IPS DF 19.7 (cell line): ENCODE data around the gene CFTR.
A peak's percentile ranks its signal among the peaks of the same experiment; 100 is the strongest.

Experiments
- DNase-seq: peaks from one replicate; pipeline ENCODE4 v3.0.0-alpha.2; 2013; ENCODE audit warnings: low read depth, low spot score

Gene CFTR

DNA sequence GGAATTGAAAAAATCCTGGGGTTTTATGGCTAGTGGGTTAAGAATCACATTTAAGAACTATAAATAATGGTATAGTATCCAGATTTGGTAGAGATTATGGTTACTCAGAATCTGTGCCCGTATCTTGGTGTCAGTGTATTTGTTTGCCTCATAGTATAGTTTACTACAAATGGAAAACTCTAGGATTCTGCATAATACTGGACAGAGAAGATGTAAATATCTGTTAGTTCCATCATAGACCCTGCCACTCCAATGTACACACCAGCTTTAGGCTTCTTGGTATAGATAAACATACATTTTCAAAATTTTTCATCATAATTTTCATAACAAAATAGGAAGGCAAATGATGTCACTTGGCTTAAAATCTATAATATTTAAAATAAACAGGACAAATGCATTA lies 108.1 kb downstream of the CFTR start:
- DNase-seq, result no peak

GRCh38 chr7:117588352-117588794 lies 108.5 kb downstream of the CFTR start:
- no peak for DNase-seq

DNA sequence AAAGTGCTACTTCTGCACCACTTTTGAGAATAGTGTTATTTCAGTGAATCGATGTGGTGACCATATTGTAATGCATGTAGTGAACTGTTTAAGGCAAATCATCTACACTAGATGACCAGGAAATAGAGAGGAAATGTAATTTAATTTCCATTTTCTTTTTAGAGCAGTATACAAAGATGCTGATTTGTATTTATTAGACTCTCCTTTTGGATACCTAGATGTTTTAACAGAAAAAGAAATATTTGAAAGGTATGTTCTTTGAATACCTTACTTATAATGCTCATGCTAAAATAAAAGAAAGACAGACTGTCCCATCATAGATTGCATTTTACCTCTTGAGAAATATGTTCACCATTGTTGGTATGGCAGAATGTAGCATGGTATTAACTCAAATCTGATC lies 110.4 kb downstream of the CFTR start:
- DNase-seq, result no peak

DNA sequence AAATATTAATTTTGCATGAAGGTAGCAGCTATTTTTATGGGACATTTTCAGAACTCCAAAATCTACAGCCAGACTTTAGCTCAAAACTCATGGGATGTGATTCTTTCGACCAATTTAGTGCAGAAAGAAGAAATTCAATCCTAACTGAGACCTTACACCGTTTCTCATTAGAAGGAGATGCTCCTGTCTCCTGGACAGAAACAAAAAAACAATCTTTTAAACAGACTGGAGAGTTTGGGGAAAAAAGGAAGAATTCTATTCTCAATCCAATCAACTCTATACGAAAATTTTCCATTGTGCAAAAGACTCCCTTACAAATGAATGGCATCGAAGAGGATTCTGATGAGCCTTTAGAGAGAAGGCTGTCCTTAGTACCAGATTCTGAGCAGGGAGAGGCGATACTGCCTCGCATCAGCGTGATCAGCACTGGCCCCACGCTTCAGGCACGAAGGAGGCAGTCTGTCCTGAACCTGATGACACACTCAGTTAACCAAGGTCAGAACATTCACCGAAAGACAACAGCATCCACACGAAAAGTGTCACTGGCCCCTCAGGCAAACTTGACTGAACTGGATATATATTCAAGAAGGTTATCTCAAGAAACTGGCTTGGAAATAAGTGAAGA lies 112.3 kb downstream of the CFTR start:
- DNase-seq, result no peak

- no peak for DNase-seq
Observed at GRCh38 chr7:117596134-117596533, 116.3 kb downstream of the CFTR start.

DNA sequence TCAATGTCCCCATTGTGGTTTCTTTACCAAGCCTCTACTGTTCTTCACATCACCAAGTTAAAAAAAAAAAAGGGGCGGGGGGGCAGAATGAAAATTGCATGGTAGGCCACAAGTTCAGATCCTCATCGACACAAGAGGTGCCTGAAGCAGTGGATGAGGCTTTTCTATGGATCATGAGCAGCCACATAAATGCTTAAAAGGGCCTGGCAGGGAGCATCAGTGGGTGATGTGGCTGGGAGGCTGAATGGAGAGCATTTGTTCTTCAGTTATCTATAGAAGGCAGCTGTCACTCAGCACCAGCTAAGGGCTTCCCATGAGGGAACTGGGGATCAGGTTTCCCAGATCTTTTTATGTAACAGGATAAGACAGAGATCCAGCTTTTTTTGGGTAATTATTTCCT lies 117.9 kb downstream of the CFTR start:
- DNase-seq, result no peak

- no peak for DNase-seq
Observed at GRCh38 chr7:117600911-117601310, 121.1 kb downstream of the CFTR start.

DNA sequence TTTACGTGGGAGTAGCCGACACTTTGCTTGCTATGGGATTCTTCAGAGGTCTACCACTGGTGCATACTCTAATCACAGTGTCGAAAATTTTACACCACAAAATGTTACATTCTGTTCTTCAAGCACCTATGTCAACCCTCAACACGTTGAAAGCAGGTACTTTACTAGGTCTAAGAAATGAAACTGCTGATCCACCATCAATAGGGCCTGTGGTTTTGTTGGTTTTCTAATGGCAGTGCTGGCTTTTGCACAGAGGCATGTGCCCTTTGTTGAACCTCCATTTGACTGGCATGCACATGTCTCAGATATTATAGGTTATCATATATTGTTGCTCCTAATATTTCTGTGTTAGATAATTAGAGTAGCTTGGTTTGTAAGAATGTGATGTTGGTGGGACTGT lies 123.8 kb downstream of the CFTR start:
- DNase-seq, result no peak

DNA sequence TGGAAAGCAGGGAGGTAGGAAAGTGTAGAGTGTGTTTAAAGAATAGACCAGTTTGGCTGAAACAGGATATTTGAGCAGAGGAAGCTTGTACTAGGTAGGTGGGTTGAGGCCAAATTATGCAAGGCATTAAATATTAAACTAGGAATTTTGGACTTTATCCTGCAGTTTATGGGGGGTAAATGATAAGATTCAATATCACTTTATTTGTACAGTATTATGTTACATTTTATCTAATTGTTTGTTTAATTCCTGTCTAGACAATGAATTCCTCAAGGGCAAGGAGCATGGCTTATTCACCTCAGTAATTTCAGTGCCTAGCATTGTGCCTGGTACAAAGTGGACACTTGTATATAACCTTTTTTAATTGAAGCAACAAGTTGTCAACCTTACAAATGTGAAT lies 125.9 kb downstream of the CFTR start:
- no peak for DNase-seq

- no peak for DNase-seq
Observed at GRCh38 chr7:117606132-117606531, 126.3 kb downstream of the CFTR start.

DNA sequence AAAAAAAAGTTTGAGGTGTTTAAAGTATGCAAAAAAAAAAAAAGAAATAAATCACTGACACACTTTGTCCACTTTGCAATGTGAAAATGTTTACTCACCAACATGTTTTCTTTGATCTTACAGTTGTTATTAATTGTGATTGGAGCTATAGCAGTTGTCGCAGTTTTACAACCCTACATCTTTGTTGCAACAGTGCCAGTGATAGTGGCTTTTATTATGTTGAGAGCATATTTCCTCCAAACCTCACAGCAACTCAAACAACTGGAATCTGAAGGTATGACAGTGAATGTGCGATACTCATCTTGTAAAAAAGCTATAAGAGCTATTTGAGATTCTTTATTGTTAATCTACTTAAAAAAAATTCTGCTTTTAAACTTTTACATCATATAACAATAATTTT lies 130.6 kb downstream of the CFTR start:
- no peak for DNase-seq

- no peak for DNase-seq
Observed at GRCh38 chr7:117612637-117613036, 132.8 kb downstream of the CFTR start.

GRCh38 chr7:117616694-117617093 lies 136.9 kb downstream of the CFTR start:
- DNase-seq, result no peak

GRCh38 chr7:117619681-117620080 lies 139.9 kb downstream of the CFTR start:
- DNase-seq, result no peak

- DNase-seq, result no peak
Observed at GRCh38 chr7:117621075-117621618, 141.3 kb downstream of the CFTR start.

GRCh38 chr7:117623606-117624005 lies 143.8 kb downstream of the CFTR start:
- DNase-seq, result no peak

- peak; percentile 2 for DNase-seq
Observed at GRCh38 chr7:117630501-117630900, 150.7 kb downstream of the CFTR start.

DNA sequence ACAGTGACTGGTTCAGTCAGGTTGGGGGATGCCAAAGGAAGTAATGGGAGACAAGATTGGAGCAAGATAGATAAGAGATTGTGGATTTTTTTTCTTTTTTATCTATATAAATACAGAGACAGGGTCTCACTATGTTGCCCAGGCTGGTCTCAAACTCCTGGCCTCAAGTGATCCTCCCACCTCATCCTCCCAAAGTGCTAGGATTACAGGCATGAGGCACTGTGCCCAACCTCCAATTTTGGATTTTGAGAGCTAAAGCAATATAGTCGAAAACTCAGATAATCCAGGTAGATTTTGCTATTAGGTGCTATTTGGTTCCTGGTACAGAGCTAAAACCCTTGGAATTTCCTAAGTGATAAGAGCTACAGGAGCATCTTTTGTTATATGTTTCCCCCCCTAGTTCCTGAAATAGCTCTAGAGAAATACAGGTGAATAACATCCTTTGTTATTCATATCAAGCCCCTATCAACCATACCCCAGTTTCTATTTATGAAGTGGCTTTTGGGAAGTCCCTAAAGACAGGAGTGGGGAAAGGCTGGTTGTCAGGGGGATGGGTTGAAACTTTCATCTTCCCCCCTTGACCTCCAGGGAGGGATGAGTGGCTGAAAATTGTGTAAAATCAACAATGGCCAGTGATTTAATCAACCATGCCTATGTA lies 151.2 kb downstream of the CFTR start:
- DNase-seq, result peak; percentile 12

GRCh38 chr7:117631652-117632051 lies 151.8 kb downstream of the CFTR start:
- no peak for DNase-seq

- no peak for DNase-seq
Observed at GRCh38 chr7:117637937-117638336, 158.1 kb downstream of the CFTR start.

DNA sequence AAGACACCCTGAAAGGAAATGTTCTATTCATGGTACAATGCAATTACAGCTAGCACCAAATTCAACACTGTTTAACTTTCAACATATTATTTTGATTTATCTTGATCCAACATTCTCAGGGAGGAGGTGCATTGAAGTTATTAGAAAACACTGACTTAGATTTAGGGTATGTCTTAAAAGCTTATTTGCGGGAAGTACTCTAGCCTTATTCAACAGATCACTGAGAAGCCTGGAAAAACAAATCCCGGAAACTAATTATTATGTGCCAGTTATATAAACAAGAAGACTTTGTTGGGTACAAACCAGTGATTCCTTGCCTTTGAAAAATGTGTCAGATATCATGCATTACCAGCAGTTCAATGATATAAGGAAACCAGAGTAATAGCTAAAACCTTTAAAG lies 160.1 kb downstream of the CFTR start:
- no peak for DNase-seq

DNA sequence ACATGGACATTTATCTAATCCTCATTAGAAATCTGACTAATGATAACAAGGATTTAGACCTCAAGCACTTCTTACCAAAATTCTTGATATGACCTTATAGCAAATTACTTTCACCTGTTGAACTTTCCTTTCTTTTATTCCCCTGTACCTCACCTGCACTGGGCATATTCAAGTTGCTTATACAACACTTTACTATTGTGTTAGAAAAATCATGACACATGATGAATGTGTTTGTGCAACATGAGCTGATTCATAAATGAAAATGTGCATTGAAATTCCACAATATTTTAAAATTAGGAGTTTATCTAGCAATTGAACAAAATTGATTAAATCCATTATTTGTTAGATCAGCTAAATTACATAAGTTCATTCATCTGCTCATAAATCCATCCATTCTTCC lies 160.6 kb downstream of the CFTR start:
- no peak for DNase-seq

DNA sequence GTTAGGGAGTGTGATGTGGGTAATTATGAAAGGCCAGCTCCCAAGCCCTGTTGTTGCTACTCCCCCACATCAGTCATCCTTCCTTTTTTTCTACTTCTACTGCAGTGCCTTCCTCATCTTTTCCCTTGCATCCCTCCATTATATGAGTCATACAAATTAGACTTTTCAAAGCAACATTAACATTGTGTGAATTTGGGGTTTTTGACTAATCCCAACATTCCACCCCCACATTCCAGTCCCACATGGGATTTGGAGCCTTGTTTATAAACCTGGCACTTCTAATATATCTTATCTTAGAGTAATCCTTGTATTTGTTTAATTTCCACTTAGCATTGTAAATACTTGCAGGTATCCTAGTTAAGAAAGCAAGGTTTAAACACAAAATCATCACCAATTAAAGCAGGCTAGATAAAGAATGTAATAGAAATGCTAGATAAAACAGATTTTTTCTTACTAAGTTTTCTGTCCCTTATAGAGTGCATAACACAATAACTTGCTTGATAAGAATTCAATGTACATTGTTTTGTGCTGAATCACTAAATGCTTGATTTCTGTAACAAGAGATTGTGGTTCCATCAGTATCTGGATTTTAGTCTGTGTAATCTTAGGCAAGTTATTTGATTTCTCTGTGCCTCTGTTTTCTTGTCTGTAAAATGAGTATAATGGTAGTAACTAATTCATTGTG lies 165.8 kb downstream of the CFTR start:
- DNase-seq, result no peak
